GM12878 (cell line): ENCODE measurements around the gene DPP3. TPM values are rescaled to one million over a fixed set of nuclear protein-coding genes. Genes with fewer than 3 reads are reported as not detected.

ENCODE experiments used
- ATAC-seq: fragments of 200-7000 bp; cut with Tn5 transposase; 3 replicates; pipeline ENCODE4 v1.9.1; 2020; ENCODE audit warnings: mild to moderate bottlenecking, moderate library complexity
- BruUV-seq: library from RNA; stranded (reverse); fragments of 400-500 nt; replicated peaks from 2 replicates; lab custom pipeline; 2021; lab: Mats Ljungman, UMichigan
- CTCF ChIA-PET: fragments of 300-600 bp; sonication (Branson Sonifier 250); formaldehyde crosslinking; extraction: SDS; loops from one replicate; lab custom pipeline; 2021; ENCODE audit warnings: inconsistent platforms; lab: Yijun Ruan, JAX
- POLR2A ChIA-PET: fragments of 350-600 bp; formaldehyde crosslinking; extraction: SDS; loops from one replicate; lab custom pipeline; 2021; ENCODE audit warnings: inconsistent platforms; lab: Charles Lee
- RAD21 ChIA-PET: fragments of 300-600 bp; sonication (Branson Sonifier 250); formaldehyde crosslinking; loops from one replicate; lab custom pipeline; 2023; ENCODE audit warnings: antibody characterized with exemption; ENCODE audit not compliant: unreplicated experiment; lab: Charles Lee
- SMC1A ChIA-PET: fragments of 300-600 bp; sonication (Branson Sonifier 250); formaldehyde crosslinking; loops from one replicate; lab custom pipeline; 2023; ENCODE audit not compliant: unreplicated experiment, uncharacterized antibody; lab: Charles Lee
- DNase-seq: peaks from one replicate; pipeline ENCODE4 v3.0.0-alpha.2; 2011; ENCODE audit warnings: low read depth, low spot score
- FAIRE-seq: peaks from 3 replicates; lab custom pipeline; 2011; peaks lifted over from hg19 to GRCh38; lab: Jason Lieb, UNC
- H2AFZ ChIP-seq: 2 replicates; pipeline ENCODE4 v1.6.0; 2011; ENCODE audit warnings: low read depth, low read length, control low read depth; ENCODE audit not compliant: control insufficient read depth
- H3K27ac ChIP-seq: 2 replicates; pipeline ENCODE4 v1.5.1; 2011; ENCODE audit warnings: control low read depth; ENCODE audit not compliant: control insufficient read depth, insufficient read depth
- H3K27me3 ChIP-seq, 2 experiments: replicated peaks in 1 of 2; 2 replicates each; pipeline versions ENCODE4 v1.6.0 to v1.6.1; 2011; ENCODE audit warnings: low read length in 1 of 2; ENCODE audit not compliant: control insufficient read depth in 2 of 2, insufficient read depth in 2 of 2
- H3K36me3 ChIP-seq, 2 experiments: 2 replicates each; pipeline ENCODE4 v1.5.1; 2011; ENCODE audit warnings: low read length in 1 of 2; ENCODE audit not compliant: control insufficient read depth in 2 of 2, insufficient read depth in 2 of 2
- H3K4me1 ChIP-seq: 2 replicates; pipeline ENCODE4 v1.6.1; 2011; ENCODE audit warnings: mild to moderate bottlenecking, low read length, moderate library complexity, mixed read lengths; ENCODE audit not compliant: control insufficient read depth, insufficient read depth
- H3K4me2 ChIP-seq: 2 replicates; pipeline ENCODE4 v1.6.0; 2011; ENCODE audit warnings: control low read depth; ENCODE audit not compliant: control insufficient read depth, insufficient read depth
- H3K4me3 ChIP-seq: fragments of 200-600 bp; sonication (generic); 2 replicates; pipeline ENCODE4 v1.5.1; 2016
- H3K79me2 ChIP-seq: 2 replicates; pipeline ENCODE4 v1.6.0; 2011; ENCODE audit warnings: low read length; ENCODE audit not compliant: control insufficient read depth, insufficient read depth
- H3K9ac ChIP-seq: 2 replicates; pipeline ENCODE4 v1.8.0; 2011; ENCODE audit warnings: low read length, control low read depth, mixed read lengths; ENCODE audit not compliant: control insufficient read depth, insufficient read depth
- H3K9me3 ChIP-seq: replicated peaks from 3 replicates; pipeline ENCODE4 v1.5.1; 2011; ENCODE audit warnings: mild to moderate bottlenecking, low read length; ENCODE audit not compliant: control insufficient read depth, insufficient read depth
- H4K20me1 ChIP-seq: 2 replicates; pipeline ENCODE4 v1.6.0; 2011; ENCODE audit not compliant: control insufficient read depth, insufficient read depth
- CTCF ChIP-seq, 3 experiments: IDR thresholded peaks in 2 of 3; conservative IDR thresholded peaks in 1 of 3; 2 replicates each; pipeline ENCODE4 v1.5.1; 2011; ENCODE audit warnings: low read depth in 3 of 3, low read length in 3 of 3, mild to moderate bottlenecking in 3 of 3, control low read depth in 2 of 3, moderate library complexity in 2 of 3, inconsistent platforms in 1 of 3, mixed read lengths in 1 of 3; ENCODE audit not compliant: control insufficient read depth in 2 of 3, insufficient read depth in 1 of 3; ENCODE audit errors: extremely low read depth in 1 of 3
- ELK1 ChIP-seq: IDR thresholded peaks from 2 replicates; pipeline ENCODE4 v1.6.1; 2012; ENCODE audit warnings: low read depth, low read length, improper control_type of control experiment
- EP300 ChIP-seq, 2 experiments: fragments of 150-350 bp in 1 of 2; IDR thresholded peaks; 2 replicates each; pipeline ENCODE4 v1.6.1; 2011 to 2012; ENCODE audit warnings: low read depth in 2 of 2, low read length in 2 of 2, borderline replicate concordance in 1 of 2, improper control_type of control experiment in 1 of 2, inconsistent platforms in 1 of 2; ENCODE audit not compliant: control insufficient read depth in 1 of 2
- MLLT1 ChIP-seq: fragments of 450-650 bp; IDR thresholded peaks from 2 replicates; pipeline ENCODE4 v1.6.1; 2016; ENCODE audit warnings: mild to moderate bottlenecking
- MXI1 ChIP-seq: fragments of 150-350 bp; IDR thresholded peaks from 2 replicates; pipeline ENCODE4 v1.6.1; 2011; ENCODE audit warnings: low read depth, mild to moderate bottlenecking, inconsistent platforms, low read length, improper control_type of control experiment
- NKRF ChIP-seq: fragments of 450-650 bp; conservative IDR thresholded peaks from 2 replicates; pipeline ENCODE4 v1.6.1; 2017; ENCODE audit warnings: mild to moderate bottlenecking, moderate library complexity
- RUNX3 ChIP-seq: IDR thresholded peaks from 2 replicates; pipeline ENCODE4 v1.6.1; 2012; ENCODE audit warnings: low read length, inconsistent platforms
- SMC3 ChIP-seq: IDR thresholded peaks from 2 replicates; pipeline ENCODE4 v1.6.1; 2011; ENCODE audit warnings: low read length, improper control_type of control experiment, borderline replicate concordance
- USF1 ChIP-seq: IDR thresholded peaks from 2 replicates; pipeline ENCODE4 v1.6.1; 2011; ENCODE audit warnings: borderline replicate concordance, low read depth, mild to moderate bottlenecking, moderate library complexity, mixed read lengths, low read length; ENCODE audit not compliant: insufficient read depth; ENCODE audit errors: extremely low read length
- WGBS: methylation state at CpG from one replicate; pipeline ENCODE4 v1.1.6; 2016; ENCODE audit warnings: low lambda C conversion rate; ENCODE audit not compliant: insufficient replicate concordance, insufficient coverage; ENCODE audit errors: missing lambda C conversion rate; 5-methylcytosine and 5-hydroxymethylcytosine counted together
- in situ Hi-C: fragments of 300-500 bp; cut with MboI; formaldehyde crosslinking; loops from 9 replicates; pipeline ENCODE4 v1.14.3; 2018; ENCODE audit warnings: mixed read lengths
- intact Hi-C: fragments of 100-400 bp; cut with micrococcal nuclease; formaldehyde crosslinking; loops from one replicate; pipeline ENCODE4 v1.14.2; 2022; ENCODE audit not compliant: unreplicated experiment
- polyA plus RNA-seq, 11 experiments: library from polyadenylated mRNA; depleted of rRNA in 4 of 11; unstranded in 6 of 11; stranded (reverse) in 5 of 11; fragments of >200 nt; fragmentation: Nextera tagmentation in 4 of 11; fragmentation: Illumina TruSeq in 1 of 11; extraction: Ambion mirVana in 4 of 11; extraction: Trizol in 1 of 11; gene quantifications; 1 replicate in 1 of 11; 2 replicates in 10 of 11; pipeline versions ENCODE4 v1.2.1 to v1.2.3, GENCODE V29; 2011 to 2016; ENCODE audit warnings: inconsistent platforms in 2 of 11, missing spikeins in 2 of 11, low read depth in 1 of 11
- total RNA-seq, 4 experiments: library from RNA; depleted of rRNA in 3 of 4; stranded (reverse); fragments of >200 nt in 3 of 4; fragmentation: Illumina TruSeq in 1 of 4; extraction: Trizol in 1 of 4; gene quantifications; 2 replicates each; pipeline versions ENCODE4 v1.2.1 to v1.2.3, GENCODE V29; 2013 to 2021

DPP3 gene
- total and polyA plus RNA-seq, 10 of the 15 experiments (the other 5 are each of a cell fraction or from before 2014, with no cell fraction given) = 6.0 to 117 (median 78.1) TPM

- TF ChIP-seq SMC3 (peak; percentile 68; the same call in 1 of the 2 replicates), NKRF (0 out of 2 replicates have a peak, but pooled peaks have one; percentile 44), RUNX3 (peak; percentile 20; the same call in 1 of the 2 replicates), CTCF (IDR thresholded peaks at IDR 0.05 in 2 of 3, conservative IDR thresholded peaks at IDR 0.05 in 1 of 3; ENCODE audit: control insufficient read depth in 2 of 3, extremely low read depth in 1 of 3, insufficient read depth in 1 of 3, low read depth in 3 of 3, low read length in 3 of 3) (peak; percentile 82 to 87 (median 87))
Observed at GRCh38 chr11:66478729-66479393, 1.4 kb upstream of the DPP3 start (continued).

GRCh38 chr11:66479394-66480116, 679 bp upstream of the DPP3 start:
- peak overlapping the region; percentile 55 for H2AFZ ChIP-seq
- DNase-seq = no peak
- ChIA-PET CTCF (interaction anchor here (0.7 to 3.6 kb wide), 32 partner anchors 9 to 232 kb away, joined by 3 to 41 read pairs (median 4); partner anchors contain the start of genes BBS1, MRPL11, NPAS4 and PELI3), POLR2A (interaction anchor here (0.7 to 1.7 kb wide), 8 partner anchors 13 to 198 kb away, joined by 3 to 8 read pairs (median 6); partner anchors contain the start of genes MRPL11, PELI3, RBM4B and SLC29A2), SMC1A (interaction anchor here (0.7 to 2.7 kb wide), 15 partner anchors 13 to 199 kb away, joined by 3 to 10 read pairs (median 3); partner anchors contain the start of genes MRPL11, NPAS4 and PELI3), RAD21 (interaction anchor here (0.6 to 3.7 kb wide), 19 partner anchors 9 to 199 kb away, joined by 3 to 23 read pairs (median 4); partner anchors contain the start of genes MRPL11, NPAS4, PELI3 and RBM4)
- intact Hi-C loops = loop anchor here (1.0 to 2.0 kb wide), 3 partner anchors 40 to 197 kb away; partner anchors contain the start of gene RBM4B
- in situ Hi-C loops = no loop called here
- TSS peak; percentile 95 for BruUV-seq
- H3K9me3 ChIP-seq = no peaks in the 10 kb centered on the region
- H3K4me1 ChIP-seq = peaks cover 6% of the 10 kb centered on the region
- peak overlapping the region; percentile 95 for H3K9ac ChIP-seq
- peak; percentile 13 for ATAC-seq
- FAIRE-seq = no peak
- H3K27me3 ChIP-seq = no peaks in the 10 kb centered on the region
- peak overlapping the region; percentile 89 for H3K27ac ChIP-seq
- peak overlapping the region; percentile 95 for H3K4me3 ChIP-seq
- peak overlapping the region; percentile 87 for H3K4me2 ChIP-seq
- WGBS = 3% methylated on average over 30 of the region's 34 CpGs
- H3K79me2 ChIP-seq = peaks cover 23% of the 10 kb centered on the region
- no peaks in the 10 kb centered on the region for H4K20me1 ChIP-seq
- peaks cover 0 to 2% of the 10 kb centered on the region in 2 experiments; a peak in 1 of 4 replicates for H3K36me3 ChIP-seq
- no peak for TF ChIP-seq USF1
- no peak for TF ChIP-seq ELK1
- TF ChIP-seq MXI1 = no peak
- TF ChIP-seq EP300 (IDR thresholded peaks at IDR 0.05; ENCODE audit: borderline replicate concordance in 1 of 2, control insufficient read depth in 1 of 2, low read depth in 2 of 2, low read length in 2 of 2) = no peak
- TF ChIP-seq MLLT1 = 0 out of 2 replicates have a peak, but pooled peaks have one; percentile 8
